ENCODE results near the gene DNAAF9.
"Not testable (repeated sequence)": the region's sequence is repeated elsewhere in the genome, so short reads cannot be mapped to it uniquely, and the experiment has no call there.

The DNAAF9 gene

DNA sequence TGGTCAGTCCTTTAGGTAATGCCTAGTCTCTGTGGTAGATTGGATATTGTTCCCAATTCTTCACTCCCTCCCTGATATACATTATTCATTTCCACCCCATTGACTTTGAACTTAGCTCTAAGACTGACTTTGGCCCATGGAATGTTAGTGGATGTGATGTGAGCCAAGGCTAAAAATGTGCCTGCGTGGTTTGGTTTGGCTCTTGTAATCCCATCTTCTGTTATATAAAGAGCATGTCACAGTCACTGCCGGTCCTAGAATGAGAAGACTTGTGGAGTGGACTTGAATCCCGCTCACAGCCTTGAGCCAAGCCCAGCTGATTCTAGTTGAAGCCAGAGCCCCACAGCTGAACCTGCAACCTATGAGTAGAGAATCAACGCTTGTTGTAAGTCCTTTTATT lies 23.6 kb upstream of the DNAAF9 start:
- H3K36me3 ChIP-seq (replicated peaks), result no peaks in the 10 kb centered on the region
- no peak overlapping the region for H3K27ac ChIP-seq
- in situ Hi-C loops (cut with HindIII; ENCODE audit: low pct_ligation_motif_present, low sequenced_read_pairs), result no loop called here
- no peak for TF ChIP-seq CTCF (IDR thresholded peaks at IDR 0.05; ENCODE audit: low read depth, low read length, missing control alignments)
- DNase-seq, result no peak
- no peaks in the 10 kb centered on the region for H3K27me3 ChIP-seq (replicated peaks)
- no peak overlapping the region for H3K4me3 ChIP-seq (ENCODE audit: low read depth, low read length)

DNA sequence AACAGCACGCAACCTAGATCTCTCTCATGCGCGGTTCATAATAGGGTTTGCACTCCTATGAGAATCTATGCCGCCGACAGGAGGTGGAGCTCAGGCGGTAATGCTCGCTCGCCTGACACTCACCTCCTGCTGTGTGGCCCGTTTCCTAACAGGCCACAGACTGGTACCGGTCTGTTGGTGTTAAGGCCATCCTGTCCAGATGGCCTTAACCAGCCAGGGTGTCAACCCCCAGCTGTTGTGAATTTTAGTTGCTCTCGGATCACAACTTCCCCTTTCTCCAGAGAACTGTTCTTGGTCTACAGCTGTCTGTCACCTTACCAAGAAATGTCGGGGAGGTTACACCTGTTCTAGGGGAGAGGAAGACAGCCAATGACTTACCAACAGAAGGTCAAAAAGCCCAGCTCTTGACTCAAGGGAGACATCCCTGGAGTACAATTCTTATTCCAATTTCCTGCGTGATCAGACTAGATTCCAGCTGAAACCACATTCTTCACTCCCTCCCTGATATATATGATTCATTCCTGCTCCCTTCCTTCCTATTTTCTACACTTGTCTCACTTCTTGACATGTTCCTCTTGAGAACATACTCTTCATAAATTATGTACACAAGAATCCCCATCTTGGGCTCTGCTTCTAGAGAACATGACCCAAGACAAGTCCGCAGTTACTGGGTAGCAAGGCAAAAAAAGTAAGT lies 23.1 kb upstream of the DNAAF9 start:
- in situ Hi-C loops (cut with HindIII; ENCODE audit: low pct_ligation_motif_present, low sequenced_read_pairs), result no loop called here
- H3K27me3 ChIP-seq (replicated peaks), result no peaks in the 10 kb centered on the region
- no peak overlapping the region for H3K27ac ChIP-seq
- no peaks in the 10 kb centered on the region for H3K36me3 ChIP-seq (replicated peaks)
- no peak for TF ChIP-seq CTCF (IDR thresholded peaks at IDR 0.05; ENCODE audit: low read depth, low read length, missing control alignments)
- H3K4me3 ChIP-seq (ENCODE audit: low read depth, low read length), result no peak overlapping the region
- DNase-seq, result no peak

GRCh38 chr20:3426766-3427165 lies 19.3 kb upstream of the DNAAF9 start:
- DNase-seq; H3K4me3 ChIP-seq (ENCODE audit: low read depth, low read length); H3K27me3 ChIP-seq (replicated peaks); H3K27ac ChIP-seq; in situ Hi-C loops (cut with HindIII; ENCODE audit: low pct_ligation_motif_present, low sequenced_read_pairs); H3K36me3 ChIP-seq (replicated peaks): not testable (repeated sequence)

- no peak overlapping the region for H3K27ac ChIP-seq
- in situ Hi-C loops (cut with HindIII; ENCODE audit: low pct_ligation_motif_present, low sequenced_read_pairs), result no loop called here
- H3K27me3 ChIP-seq (replicated peaks), result no peaks in the 10 kb centered on the region
- no peak for DNase-seq
- no peaks in the 10 kb centered on the region for H3K36me3 ChIP-seq (replicated peaks)
- no peak overlapping the region for H3K4me3 ChIP-seq (ENCODE audit: low read depth, low read length)
- no peak for TF ChIP-seq CTCF (IDR thresholded peaks at IDR 0.05; ENCODE audit: low read depth, low read length, missing control alignments)
Measured at GRCh38 chr20:3423126-3423525, 15.7 kb upstream of the DNAAF9 start.

GRCh38 chr20:3421985-3422384 lies 14.5 kb upstream of the DNAAF9 start:
- DNase-seq, result no peak
- no peak overlapping the region for H3K27ac ChIP-seq
- H3K4me3 ChIP-seq (ENCODE audit: low read depth, low read length), result no peak overlapping the region
- no peak for TF ChIP-seq CTCF (IDR thresholded peaks at IDR 0.05; ENCODE audit: low read depth, low read length, missing control alignments)
- in situ Hi-C loops (cut with HindIII; ENCODE audit: low pct_ligation_motif_present, low sequenced_read_pairs), result no loop called here
- H3K36me3 ChIP-seq (replicated peaks), result no peaks in the 10 kb centered on the region
- H3K27me3 ChIP-seq (replicated peaks), result no peaks in the 10 kb centered on the region

GRCh38 chr20:3420211-3420707 lies 12.8 kb upstream of the DNAAF9 start:
- peak; percentile 13 for DNase-seq
- in situ Hi-C loops (cut with HindIII; ENCODE audit: low pct_ligation_motif_present, low sequenced_read_pairs), result no loop called here
- Histone ChIP-seq H3K27me3 (replicated peaks) (no peaks in the 10 kb centered on the region), H3K4me3 (ENCODE audit: low read depth, low read length) (no peak overlapping the region), H3K36me3 (replicated peaks) (no peaks in the 10 kb centered on the region), H3K27ac (no peak overlapping the region)
- TF ChIP-seq CTCF (IDR thresholded peaks at IDR 0.05; ENCODE audit: low read depth, low read length, missing control alignments), result no peak

DNA sequence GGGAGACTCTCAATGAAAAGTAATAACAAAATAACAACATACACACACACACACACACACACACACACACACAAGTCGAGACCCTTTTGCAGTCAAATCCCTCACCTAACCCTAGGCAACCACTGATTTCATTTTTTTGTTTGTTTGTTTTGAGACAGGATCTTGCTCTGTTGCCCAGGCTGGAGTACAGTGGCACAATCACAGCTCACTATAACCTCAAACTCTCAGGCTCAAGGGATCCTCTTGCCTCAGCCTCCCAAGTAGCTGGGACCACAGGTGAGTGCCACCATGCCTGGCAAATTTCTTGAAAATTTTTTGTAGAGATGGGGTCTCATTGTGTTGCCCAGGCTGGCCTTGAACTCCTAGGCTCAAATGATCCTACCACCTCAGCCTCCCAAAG lies 10.7 kb upstream of the DNAAF9 start:
- in situ Hi-C loops (cut with HindIII; ENCODE audit: low pct_ligation_motif_present, low sequenced_read_pairs); DNase-seq; H3K27ac ChIP-seq; H3K36me3 ChIP-seq (replicated peaks); H3K4me3 ChIP-seq (ENCODE audit: low read depth, low read length); H3K27me3 ChIP-seq (replicated peaks): not testable (repeated sequence)

All from brain microvascular endothelial cell (primary cell).